Natural killer cell (primary cell): ENCODE results near the gene CDKN1C. TPM values are rescaled to one million over a fixed set of nuclear protein-coding genes. Genes with fewer than 3 reads are reported as not detected.
A peak's percentile ranks its signal among the peaks of the same experiment; 100 is the strongest.
"Not testable (repeated sequence)": the region's sequence is repeated elsewhere in the genome, so short reads cannot be mapped to it uniquely, and the experiment has no call there.

Source experiments
- ATAC-seq, 3 donors: fragments of 150-1000 bp in 2 of 3; fragments of 200-7000 bp in 1 of 3; cut with Tn5 transposase; 1 replicate in 1 of 3; 2 replicates in 2 of 3; pipeline ENCODE4 v1.10.0; 2021; ENCODE audit warnings: mild to moderate bottlenecking in 2 of 3, moderate library complexity in 2 of 3
- DNase-seq, 2 donors: peaks; one replicate each; pipeline versions ENCODE4 v3.0.0 to v3.0.0-alpha.2; 2013 to 2021; ENCODE audit warnings: mixed read lengths in 1 of 2
- H3K27ac ChIP-seq: one replicate; pipeline ENCODE4 v1.5.1; 2013; ENCODE audit warnings: mild to moderate bottlenecking, low read length
- H3K27me3 ChIP-seq: one replicate; pipeline ENCODE4 v1.6.1; 2013; ENCODE audit warnings: low read length; ENCODE audit not compliant: control insufficient read depth, insufficient read depth
- H3K36me3 ChIP-seq: one replicate; pipeline ENCODE4 v1.6.1; 2013; ENCODE audit warnings: low read length; ENCODE audit not compliant: control insufficient read depth, insufficient read depth
- H3K4me1 ChIP-seq: one replicate; pipeline ENCODE4 v1.6.1; 2013; ENCODE audit warnings: low read length; ENCODE audit not compliant: control insufficient read depth, insufficient read depth
- H3K4me3 ChIP-seq: one replicate; pipeline ENCODE4 v1.5.1; 2013; ENCODE audit warnings: low read length
- H3K9me3 ChIP-seq: one replicate; pipeline ENCODE4 v1.6.1; 2013; ENCODE audit warnings: low read length; ENCODE audit not compliant: control insufficient read depth, insufficient read depth
- H3K27ac Mint-ChIP-seq, 2 donors: one replicate each; pipeline ENCODE4 v1.8.0; 2022; ENCODE audit warnings: mild to moderate bottlenecking in 2 of 2, mixed read lengths in 2 of 2, moderate library complexity in 1 of 2
- H3K27me3 Mint-ChIP-seq, 2 donors: one replicate each; pipeline ENCODE4 v1.8.0; 2022; ENCODE audit warnings: low read depth in 2 of 2, mixed read lengths in 2 of 2
- H3K36me3 Mint-ChIP-seq: one replicate; pipeline ENCODE4 v1.8.0; 2022; ENCODE audit warnings: mixed read lengths
- H3K4me1 Mint-ChIP-seq, 2 donors: one replicate each; pipeline ENCODE4 v1.8.0; 2022; ENCODE audit warnings: mixed read lengths in 2 of 2
- H3K4me3 Mint-ChIP-seq: one replicate; pipeline ENCODE4 v1.8.0; 2022; ENCODE audit warnings: mild to moderate bottlenecking, moderate library complexity, mixed read lengths
- H3K9me3 Mint-ChIP-seq, 2 donors: one replicate each; pipeline ENCODE4 v1.8.0; 2022; ENCODE audit warnings: mixed read lengths in 2 of 2
- CTCF ChIP-seq: fragments of 200-600 bp; IDR thresholded peaks from one replicate; pipeline ENCODE4 v1.8.0; 2022; ENCODE audit warnings: antibody characterized with exemption
- WGBS: methylation state at CpG from one replicate; pipeline ENCODE4 v1.1.7; 2013; ENCODE audit warnings: missing lambda C conversion rate; ENCODE audit not compliant: insufficient coverage; 5-methylcytosine and 5-hydroxymethylcytosine counted together
- intact Hi-C: fragments of 100-400 bp; cut with micrococcal nuclease; formaldehyde crosslinking; loops from one replicate; pipeline ENCODE4 v1.14.2; 2022
- total RNA-seq, 4 donors: library from RNA; stranded (reverse); fragments of 120-200 nt in 1 of 4; gene quantifications; one replicate each; pipeline versions ENCODE4 v1.2.3 to v1.2.4, GENCODE V29; 2013 to 2022

The CDKN1C gene
- total RNA-seq, 3 donors from 2014 or later (not counting 1 experiment from before 2014, with no cell fraction given): 2.6 to 27.9 (median 6.3) TPM

DNA sequence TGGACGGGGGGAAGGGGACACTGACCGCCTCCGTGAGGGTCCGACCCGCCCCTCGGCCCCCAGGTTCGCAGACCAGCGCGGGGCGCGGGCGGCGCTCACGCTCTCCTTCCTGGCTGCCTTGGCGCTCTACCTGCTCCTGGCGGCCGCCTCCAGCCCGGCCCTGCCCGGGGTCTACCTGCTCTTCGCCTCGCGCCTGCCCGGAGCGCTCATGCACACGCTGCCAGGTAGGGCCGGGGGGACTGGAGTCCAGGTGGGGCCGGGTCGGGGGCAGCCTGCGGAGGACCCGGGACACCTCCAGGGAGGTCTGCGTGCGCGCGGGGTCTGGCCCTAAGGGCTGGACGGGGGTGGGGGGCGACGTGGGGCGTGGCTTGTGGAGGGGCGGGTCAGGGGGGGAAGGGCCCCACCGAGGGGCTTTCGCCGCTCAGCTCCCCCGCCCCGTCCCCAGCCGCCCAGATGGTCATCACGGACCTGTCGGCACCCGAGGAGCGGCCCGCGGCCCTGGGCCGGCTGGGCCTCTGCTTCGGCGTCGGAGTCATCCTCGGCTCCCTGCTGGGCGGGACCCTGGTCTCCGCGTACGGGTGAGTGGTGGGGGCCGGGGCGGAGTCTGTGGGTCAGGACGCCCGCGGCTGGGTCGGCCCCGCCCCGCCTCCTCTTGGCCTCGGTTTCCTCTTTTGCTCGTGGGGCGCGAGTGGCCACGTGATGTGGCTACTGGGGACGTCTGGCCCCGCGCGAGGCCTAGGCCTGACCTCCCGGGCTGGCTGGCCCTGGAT is 23.7 kb upstream of the CDKN1C start:
- Histone ChIP-seq H3K4me1 (peaks cover 11% of the 10 kb centered on the region), H3K4me3 (no peak overlapping the region), H3K27ac (no peak overlapping the region), H3K27me3 (no peaks in the 10 kb centered on the region), H3K9me3 (no peaks in the 10 kb centered on the region), H3K36me3 (no peaks in the 10 kb centered on the region)
- no peak for TF ChIP-seq CTCF
- no peaks in the 10 kb centered on the region for H3K27me3 Mint-ChIP-seq
- 75% methylated on average over 78 of the region's 78 CpGs for WGBS
- DNase-seq (no peak), ATAC-seq (no peak)
- no peak overlapping the region for H3K27ac Mint-ChIP-seq
- intact Hi-C loops: no loop called here
- H3K9me3 Mint-ChIP-seq: peaks cover 2 to 4% of the 10 kb centered on the region in 2 donors
- H3K4me1 Mint-ChIP-seq: peaks cover 24 to 34% of the 10 kb centered on the region in 2 donors
- H3K4me3 Mint-ChIP-seq: no peak overlapping the region
- H3K36me3 Mint-ChIP-seq: no peaks in the 10 kb centered on the region

DNA sequence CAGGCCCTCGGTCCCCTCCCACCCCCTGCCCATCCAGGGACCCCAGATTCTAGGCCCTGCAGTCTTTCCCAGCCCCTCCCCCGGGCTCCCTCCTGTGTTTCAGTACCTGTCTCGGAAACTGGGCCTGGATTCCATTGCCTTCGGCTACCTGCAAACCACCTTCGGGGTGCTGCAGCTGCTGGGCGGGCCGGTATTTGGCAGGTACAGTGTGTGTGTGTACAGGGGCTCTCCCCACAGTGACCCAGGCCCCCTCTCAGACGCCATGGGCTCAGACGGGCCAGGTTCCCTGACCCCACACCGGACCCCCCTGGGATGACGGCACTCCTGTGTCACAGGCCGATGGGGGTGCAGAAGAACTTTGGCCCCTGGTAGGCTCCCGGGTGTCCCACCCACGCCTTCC is 22.6 kb upstream of the CDKN1C start:
- Mint-ChIP-seq H3K9me3 (peaks cover 2 to 4% of the 10 kb centered on the region in 2 donors), H3K27ac (no peak overlapping the region), H3K27me3 (no peaks in the 10 kb centered on the region), H3K4me3 (no peak overlapping the region), H3K4me1 (peaks cover 20 to 34% of the 10 kb centered on the region in 2 donors), H3K36me3 (no peaks in the 10 kb centered on the region)
- Histone ChIP-seq H3K27ac (no peak overlapping the region), H3K36me3 (no peaks in the 10 kb centered on the region), H3K9me3 (no peaks in the 10 kb centered on the region), H3K27me3 (no peaks in the 10 kb centered on the region), H3K4me3 (no peak overlapping the region), H3K4me1 (peaks cover 7% of the 10 kb centered on the region)
- DNase-seq: no peak
- intact Hi-C loops: no loop called here
- TF ChIP-seq CTCF: no peak
- 93% methylated on average over 14 of the region's 14 CpGs for WGBS
- ATAC-seq: no peak

DNA sequence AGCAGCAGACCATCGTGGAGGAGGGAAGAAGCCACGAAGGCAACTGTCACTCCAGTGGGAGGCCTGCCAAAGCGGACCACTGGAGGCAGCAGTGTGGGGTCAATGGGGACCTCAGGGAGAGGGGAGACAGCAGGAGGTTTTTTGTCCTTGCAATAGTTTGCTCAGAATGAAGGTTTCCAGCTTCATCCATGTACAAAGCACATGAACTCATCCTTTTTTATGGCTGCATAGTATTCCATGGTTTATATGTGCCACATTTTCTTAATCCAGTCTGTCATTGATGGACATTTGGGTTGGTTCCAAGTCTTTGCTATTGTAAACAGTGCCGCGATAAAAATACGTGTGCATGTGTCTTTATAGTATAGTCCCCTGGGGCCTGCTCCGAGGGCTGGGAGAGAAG is 19.7 kb upstream of the CDKN1C start:
- DNase-seq, H3K27me3 ChIP-seq, H3K36me3 Mint-ChIP-seq, H3K36me3 ChIP-seq, intact Hi-C loops, H3K4me3 Mint-ChIP-seq, H3K27ac Mint-ChIP-seq, ATAC-seq, H3K4me3 ChIP-seq, H3K9me3 ChIP-seq, H3K9me3 Mint-ChIP-seq, H3K27ac ChIP-seq, H3K27me3 Mint-ChIP-seq: not testable (repeated sequence)
- 94% methylated on average over 7 of the region's 7 CpGs for WGBS
- peaks cover 24% of the 10 kb centered on the region for H3K4me1 ChIP-seq
- H3K4me1 Mint-ChIP-seq: peaks cover 26 to 33% of the 10 kb centered on the region in 2 donors

DNA sequence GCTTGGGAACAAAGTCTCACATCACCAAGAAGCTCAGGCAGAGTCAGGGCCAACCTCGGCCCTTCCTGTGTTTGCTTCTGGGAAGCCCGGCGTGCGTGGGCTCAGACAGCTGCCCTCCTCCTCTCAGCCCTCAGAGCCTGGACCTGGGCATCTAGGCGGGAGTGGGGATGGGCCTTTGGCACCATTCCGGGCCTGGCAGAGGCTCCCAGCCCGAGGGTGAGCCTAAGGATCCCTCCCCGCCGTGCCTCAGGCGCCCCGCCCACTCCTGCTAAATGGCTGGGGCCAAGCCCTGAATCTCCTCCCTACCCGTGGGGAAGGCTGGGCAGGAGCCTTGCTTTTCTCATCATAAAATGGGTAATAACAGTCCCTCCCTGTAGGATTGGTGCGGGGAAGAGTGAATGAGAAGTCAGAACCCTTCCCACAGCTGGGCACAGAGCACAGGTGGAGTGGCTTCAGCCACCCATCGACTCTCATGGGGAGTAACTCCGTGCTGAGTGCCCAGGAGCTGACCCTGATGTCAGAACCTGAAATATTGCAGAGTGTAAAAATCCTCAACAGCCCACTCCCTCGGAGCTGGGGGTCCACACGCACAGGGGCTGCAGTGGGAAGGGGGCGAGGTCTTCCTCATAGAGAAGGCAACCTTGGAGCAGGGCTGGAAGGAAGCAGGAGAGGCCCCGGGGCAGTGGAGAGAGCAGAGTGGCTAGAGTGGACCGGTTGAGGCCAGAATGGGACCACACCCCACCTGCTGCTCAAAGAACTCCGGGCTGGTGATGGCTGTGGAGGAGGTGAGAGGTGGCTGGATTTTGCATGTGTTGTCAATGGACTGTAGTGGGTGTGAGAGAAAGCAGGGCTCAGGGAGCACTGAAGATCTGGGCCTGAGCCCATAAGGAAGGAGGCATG is 18.8 kb upstream of the CDKN1C start:
- H3K4me3 Mint-ChIP-seq: peak overlapping the region; percentile 84

More for the DNA sequence above, 18.8 kb upstream of the CDKN1C start:
- ATAC-seq (no peak), DNase-seq (no peak)
- H3K4me1 Mint-ChIP-seq: peaks cover 32 to 39% of the 10 kb centered on the region in 2 donors
- H3K9me3 Mint-ChIP-seq: peaks cover 2 to 4% of the 10 kb centered on the region in 2 donors
- Histone ChIP-seq H3K36me3 (no peaks in the 10 kb centered on the region), H3K9me3 (no peaks in the 10 kb centered on the region), H3K4me1 (peaks cover 33% of the 10 kb centered on the region), H3K27ac (no peak overlapping the region), H3K27me3 (no peaks in the 10 kb centered on the region), H3K4me3 (no peak overlapping the region)
- no peaks in the 10 kb centered on the region for H3K36me3 Mint-ChIP-seq
- H3K27me3 Mint-ChIP-seq: no peaks in the 10 kb centered on the region
- H3K27ac Mint-ChIP-seq: peak overlapping the region in 1 of 2 donors; percentile 83
- intact Hi-C loops: no loop called here
- 93% methylated on average over 20 of the region's 21 CpGs for WGBS
- no peak for TF ChIP-seq CTCF
